Measurements from ENCODE around the gene MEPE.

- TF ChIP-seq JUND (IDR thresholded peaks at IDR 0.05; ENCODE audit: low read length) (no peak), TAF1 (IDR thresholded peaks at IDR 0.05; ENCODE audit: low read depth, low read length) (no peak), ZNF274 (IDR thresholded peaks at IDR 0.05; ENCODE audit: borderline replicate concordance, extremely low read depth, low read length) (no peak)
Measured at GRCh38 chr4:87846226-87846625, 13.5 kb downstream of the MEPE start.
